HG02759 (cell line): ENCODE measurements around the gene VSIG2.

ENCODE experiments used
- ATAC-seq: cut with Tn5 transposase; IDR thresholded peaks from one replicate; pipeline ENCODE4 v1.9.1; 2021; ENCODE audit warnings: mild to moderate bottlenecking, moderate library complexity; ENCODE audit not compliant: unreplicated experiment

The VSIG2 gene

GRCh38 chr11:124725719-124726105 is 26.3 kb downstream of the VSIG2 start:
- peak; percentile 8 for ATAC-seq

- ATAC-seq: peak; percentile 95
These were observed 26.9 kb downstream of the VSIG2 start for GRCh38 chr11:124724979-124725718.

- ATAC-seq: no peak
These were observed 29.9 kb downstream of the VSIG2 start for GRCh38 chr11:124722176-124722575.

GRCh38 chr11:124719534-124719933 is 32.5 kb downstream of the VSIG2 start:
- no peak for ATAC-seq

GRCh38 chr11:124718801-124719200 is 33.3 kb downstream of the VSIG2 start:
- no peak for ATAC-seq

GRCh38 chr11:124717786-124718651 is 34.0 kb downstream of the VSIG2 start:
- ATAC-seq: peak; percentile 63

GRCh38 chr11:124717421-124717785 is 34.7 kb downstream of the VSIG2 start:
- no peak for ATAC-seq

- no peak for ATAC-seq
These were observed 35.5 kb downstream of the VSIG2 start for GRCh38 chr11:124716591-124716990.

GRCh38 chr11:124712392-124712791 is 39.7 kb downstream of the VSIG2 start:
- ATAC-seq: no peak

- no peak for ATAC-seq
These were observed 44.2 kb downstream of the VSIG2 start for GRCh38 chr11:124707829-124708228.

GRCh38 chr11:124700028-124700427 is 52.0 kb downstream of the VSIG2 start:
- no peak for ATAC-seq

- ATAC-seq: no peak
These were observed 52.5 kb downstream of the VSIG2 start for GRCh38 chr11:124699547-124699946.
